ENCODE data around the gene REXO2.

REXO2 gene

DNA sequence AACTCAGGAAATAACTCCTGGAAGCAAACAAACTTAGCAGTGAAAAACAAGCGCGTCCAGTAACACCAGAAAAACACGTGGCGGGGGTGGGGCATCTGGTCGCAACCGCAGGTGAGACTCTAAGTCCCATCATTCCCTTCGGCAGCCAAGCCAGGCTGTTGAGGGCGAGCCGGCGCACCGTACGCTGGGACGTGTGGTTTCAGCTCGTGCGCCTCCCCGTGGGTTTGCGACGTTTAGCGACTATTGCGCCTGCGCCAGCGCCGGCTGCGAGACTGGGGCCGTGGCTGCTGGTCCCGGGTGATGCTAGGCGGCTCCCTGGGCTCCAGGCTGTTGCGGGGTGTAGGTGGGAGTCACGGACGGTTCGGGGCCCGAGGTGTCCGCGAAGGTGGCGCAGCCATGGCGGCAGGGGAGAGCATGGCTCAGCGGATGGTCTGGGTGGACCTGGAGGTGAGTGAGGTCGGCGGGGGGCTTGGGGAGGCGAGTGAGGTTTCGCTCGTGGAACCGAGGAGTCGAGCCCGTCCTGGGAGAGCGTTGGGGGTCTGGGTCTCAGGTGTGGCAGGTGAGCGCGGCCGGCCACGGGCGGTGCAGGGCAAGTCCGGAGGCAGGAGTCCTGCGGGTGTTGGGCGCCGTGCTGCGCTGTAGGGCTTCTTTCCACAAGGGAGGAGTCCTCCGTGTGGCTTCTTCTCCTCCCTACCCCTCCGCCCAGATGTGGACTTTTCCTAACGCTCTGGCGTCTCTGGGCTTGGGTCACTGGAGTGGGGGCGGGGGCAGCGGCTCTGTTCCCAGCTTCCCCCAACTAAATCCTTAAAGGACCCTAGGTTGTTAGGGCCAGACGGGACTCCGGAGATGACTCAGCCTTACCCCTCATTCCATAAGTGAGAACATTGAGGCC is at the start of gene REXO2:
Gene REXO2 (plus strand): TSS at position 239 of the 892 bp plus-strand sequence. CDS start 62 bp downstream, at position 301.
- DNase-seq: peak; percentile 92

DNA sequence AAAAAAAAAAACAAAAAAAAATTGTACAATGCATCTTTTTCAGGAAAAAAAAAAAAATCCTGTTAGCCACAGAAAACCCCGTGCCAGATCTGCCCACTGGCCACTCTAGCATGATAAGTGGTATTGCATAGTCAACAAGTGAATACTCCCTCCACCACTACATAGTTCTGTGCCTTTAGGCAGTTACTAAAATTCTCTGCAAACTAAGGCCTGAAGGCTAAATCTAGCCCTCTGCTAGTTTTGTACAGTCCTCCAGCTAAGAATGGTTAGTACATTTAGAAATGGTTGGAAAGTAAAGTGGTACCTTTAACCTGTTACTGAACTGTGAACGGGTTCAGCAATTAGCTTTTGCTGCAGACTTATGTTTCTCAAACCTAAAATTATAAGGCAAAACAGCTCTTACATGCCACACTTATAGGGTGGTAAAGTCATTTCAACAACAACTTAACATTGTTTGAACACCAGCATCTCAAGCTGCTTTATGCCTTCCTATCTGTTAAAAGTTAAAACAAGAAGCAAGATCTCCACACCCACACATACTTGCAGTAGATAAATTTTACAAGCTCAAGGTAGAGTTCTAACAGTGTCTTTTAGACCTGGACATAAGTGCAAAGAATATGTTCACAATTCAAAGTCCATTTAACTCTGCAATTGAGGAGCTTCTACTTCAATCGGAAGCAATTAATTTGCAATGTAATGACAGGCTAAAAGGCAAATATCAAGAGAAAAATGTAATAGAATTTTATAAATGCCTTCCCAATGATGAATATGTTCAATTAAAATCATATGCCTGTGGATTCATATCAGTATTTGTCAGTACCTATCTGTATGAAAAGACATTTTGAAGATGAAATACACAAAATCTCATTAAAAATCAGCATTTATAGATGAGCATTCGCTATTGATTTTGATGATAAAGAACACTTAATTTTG is 46.3 kb upstream of the REXO2 start:
- DNase-seq: no peak

DNA sequence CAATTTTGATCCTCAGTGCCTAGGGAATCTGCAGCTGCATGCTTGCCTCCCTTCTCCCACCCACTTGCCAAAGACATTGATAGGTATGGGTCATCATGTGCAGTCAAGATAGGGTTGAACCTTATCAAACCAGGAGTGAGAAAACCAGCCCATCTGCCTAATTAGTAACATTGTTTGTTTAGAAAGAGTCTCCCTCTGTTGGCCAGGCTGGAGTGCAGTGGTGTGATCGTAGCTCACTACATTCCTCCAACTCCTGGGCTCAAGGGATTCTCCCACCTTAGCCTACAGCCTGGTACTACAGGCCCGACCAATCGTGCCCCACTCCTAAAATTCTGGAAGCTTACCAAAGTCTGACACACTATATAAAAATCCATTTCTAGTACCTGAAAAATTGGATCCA is 43.5 kb upstream of the REXO2 start:
- DNase-seq: peak; percentile 2

DNA sequence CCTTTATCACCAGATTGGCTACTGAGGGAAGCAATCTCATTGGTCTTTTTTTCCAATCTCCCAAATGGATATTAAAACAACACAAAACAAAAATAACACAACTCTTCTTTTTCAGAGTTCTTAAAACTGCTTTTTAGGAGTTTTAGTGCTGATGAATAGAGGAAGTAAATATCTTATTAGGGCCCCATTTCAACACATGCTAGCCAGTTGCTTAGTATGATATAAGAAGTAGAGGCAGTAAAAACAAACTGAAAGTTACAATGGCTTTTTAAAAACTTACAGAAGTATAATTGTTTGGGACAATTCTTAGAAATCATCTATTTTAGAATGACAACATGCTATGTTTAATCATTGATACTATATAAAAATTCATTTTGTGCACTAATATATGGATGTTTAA is 42.4 kb upstream of the REXO2 start:
- DNase-seq: no peak

DNA sequence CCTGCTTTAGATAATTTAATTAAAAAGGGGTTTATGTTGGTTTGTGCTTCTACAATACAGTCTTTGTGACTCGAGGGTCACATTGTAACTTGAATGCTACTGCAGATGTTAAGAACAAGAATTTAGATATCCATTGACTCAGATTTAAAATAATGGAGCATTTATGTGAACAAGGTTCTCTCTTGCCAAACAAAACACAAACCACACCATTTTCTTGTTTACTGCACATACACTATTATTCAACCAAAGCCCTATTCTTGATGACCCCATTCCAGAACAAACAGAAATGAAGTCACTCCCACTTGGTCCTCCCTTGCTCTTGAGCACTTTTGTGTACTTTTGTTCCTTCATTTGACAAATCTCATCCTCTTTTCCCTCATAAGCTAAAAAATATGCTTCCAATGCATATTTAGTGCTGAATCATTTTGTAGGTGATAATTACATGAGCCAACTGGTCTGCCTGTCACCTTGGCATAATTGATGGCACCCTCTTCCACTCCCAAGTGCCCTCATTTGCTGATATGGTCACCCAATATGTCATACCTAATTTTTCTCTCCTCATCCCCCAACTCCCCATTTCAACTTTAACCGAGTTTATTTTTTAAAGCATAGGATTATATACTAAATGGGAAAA is 41.8 kb upstream of the REXO2 start:
- no peak for DNase-seq

- no peak for DNase-seq
These were observed 40.9 kb upstream of the REXO2 start for GRCh38 chr11:114398303-114398920.

DNA sequence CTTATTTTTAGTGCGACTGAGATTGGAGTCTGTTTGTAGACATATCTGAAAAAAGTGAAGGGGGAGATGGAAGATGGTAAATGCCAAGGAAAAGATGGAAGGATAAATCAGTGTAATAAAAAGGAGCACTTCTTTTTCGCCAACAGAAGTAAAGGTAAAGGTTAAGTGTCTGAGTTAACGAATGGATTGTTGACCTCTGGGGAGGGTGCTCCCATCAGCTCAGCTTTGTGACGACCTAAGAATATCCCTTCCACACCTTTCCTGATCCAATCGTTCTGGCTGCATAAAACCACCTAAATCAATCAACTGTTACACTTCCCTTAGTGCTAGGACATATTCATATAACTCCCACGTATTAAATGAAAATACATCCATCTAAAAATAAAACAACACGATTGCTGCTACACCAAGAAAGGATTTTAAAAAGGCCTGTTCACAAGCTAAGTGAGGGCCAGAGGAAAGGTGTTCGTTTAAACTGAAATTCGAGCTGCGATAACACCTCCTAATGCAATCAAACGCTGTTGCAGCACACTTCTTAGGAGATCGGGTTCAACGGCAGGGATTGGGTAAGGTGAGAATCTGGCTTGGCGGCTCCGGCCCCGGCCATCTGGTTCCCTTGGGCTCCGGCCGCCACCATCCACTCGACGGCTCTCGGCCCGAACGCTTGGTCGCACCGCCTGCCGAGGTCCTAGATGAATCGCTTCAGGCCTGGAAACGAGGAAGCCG is 39.6 kb upstream of the REXO2 start:
- peak; percentile 79 for DNase-seq

GRCh38 chr11:114400216-114400914 is 38.9 kb upstream of the REXO2 start, which contains the start of the genes C11orf71 and RBM7:
C11orf71 (minus strand) TSS chr11:114400511; CDS start chr11:114400331, 180 bp downstream.
RBM7 (plus strand) TSS chr11:114400666; CDS start chr11:114400672, 6 bp downstream.
- peak; percentile 95 for DNase-seq

DNA sequence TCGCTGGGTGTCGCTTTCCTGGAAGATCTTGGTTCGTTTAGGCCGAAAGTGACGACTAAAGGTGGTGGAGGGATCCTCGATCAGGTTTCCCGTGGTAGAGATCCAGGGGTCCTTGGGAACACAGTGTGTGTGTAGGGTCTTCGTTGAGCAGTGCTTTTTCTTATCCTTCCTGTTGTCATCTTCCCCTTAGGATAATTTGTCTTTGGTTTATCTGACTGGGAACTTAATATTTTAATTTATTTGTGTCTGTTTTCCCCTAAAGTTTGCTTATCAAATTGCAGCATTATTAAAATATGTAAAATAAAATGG is 38.4 kb upstream of the REXO2 start:
- DNase-seq: no peak

DNA sequence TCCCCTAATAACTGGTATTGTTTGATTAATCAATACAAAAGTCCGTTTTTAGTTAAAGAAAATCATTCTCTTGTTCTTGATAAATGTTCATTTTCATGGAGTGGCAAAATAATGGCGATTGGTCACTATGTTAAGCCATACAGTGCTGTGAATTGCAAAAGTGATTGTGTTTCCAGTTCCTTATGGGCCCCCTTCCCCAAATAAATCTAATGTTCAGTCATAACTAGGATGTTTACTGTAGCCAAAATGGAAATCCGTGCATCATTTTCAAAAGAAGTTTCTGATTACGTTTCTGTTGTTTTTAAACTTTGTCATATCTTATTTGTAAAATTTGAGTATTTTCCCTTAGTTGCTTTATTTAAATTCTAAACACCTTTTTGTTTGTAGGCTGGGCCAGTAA is 38.0 kb upstream of the REXO2 start:
- DNase-seq: no peak

- no peak for DNase-seq
These were observed 26.3 kb upstream of the REXO2 start for GRCh38 chr11:114412946-114413345.

DNA sequence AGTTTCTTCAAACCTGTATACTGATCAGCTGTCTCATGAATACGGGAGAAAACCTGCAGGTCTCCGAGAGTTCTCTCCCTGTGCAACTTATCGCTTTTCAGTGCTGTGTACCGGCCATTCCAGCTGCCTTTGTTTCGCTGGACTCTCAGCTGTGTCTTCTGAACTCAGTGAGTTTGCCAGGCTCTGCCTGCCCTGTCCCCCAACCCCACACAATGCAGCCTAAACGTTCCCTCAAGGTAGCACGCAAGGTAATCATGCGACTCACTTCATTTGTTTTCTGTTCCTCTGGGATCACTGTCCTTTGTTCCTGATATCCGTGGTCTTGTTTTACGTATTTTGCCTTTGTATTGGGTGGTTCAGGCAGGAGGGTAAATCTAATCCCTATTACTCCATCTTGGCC is 25.3 kb upstream of the REXO2 start:
- no peak for DNase-seq

DNA sequence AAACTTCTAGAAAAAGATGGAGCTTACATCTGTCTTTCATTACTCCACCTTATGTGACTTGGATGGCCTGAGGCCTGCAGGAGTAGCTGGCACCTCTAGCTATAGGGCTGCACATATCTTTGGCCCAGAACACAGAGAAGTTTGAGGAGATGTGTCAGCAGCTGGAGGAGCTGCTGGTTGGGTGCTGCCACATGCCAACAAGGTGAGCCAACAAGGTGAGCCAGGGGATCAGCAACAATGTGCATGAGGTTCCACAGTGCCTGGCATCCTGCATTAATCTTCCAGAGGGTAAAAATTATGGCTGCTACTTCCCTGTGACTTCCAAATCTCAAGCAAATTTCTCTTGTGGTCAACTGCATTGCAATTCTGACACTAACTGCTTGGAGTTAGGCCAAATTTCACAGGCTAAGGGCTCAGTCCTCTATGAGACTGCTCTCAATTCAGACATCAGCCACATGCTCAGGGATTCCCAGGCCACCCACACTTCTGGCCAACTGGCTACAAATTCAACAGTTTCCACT is 22.8 kb upstream of the REXO2 start:
- DNase-seq: no peak

DNA sequence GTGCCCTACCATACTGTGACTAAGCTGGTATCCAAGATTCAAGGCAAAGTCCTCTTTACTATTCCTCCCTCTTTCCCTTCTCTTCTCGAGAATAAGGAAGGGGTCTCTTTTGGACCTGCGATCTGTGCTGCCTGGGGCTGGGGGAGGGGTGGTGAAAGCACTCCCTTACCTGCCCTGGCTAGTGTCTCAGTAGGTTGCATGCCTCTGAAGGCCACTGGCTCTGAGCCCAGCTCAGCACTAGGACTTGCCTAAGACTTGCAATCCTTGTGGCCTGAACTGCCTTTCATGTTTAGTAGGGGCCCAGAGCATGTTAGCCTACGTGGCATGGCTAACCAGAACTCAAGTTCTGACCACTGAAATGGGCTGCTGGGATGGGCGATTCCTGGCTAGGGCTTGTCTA is 13.0 kb upstream of the REXO2 start:
- DNase-seq: no peak

DNA sequence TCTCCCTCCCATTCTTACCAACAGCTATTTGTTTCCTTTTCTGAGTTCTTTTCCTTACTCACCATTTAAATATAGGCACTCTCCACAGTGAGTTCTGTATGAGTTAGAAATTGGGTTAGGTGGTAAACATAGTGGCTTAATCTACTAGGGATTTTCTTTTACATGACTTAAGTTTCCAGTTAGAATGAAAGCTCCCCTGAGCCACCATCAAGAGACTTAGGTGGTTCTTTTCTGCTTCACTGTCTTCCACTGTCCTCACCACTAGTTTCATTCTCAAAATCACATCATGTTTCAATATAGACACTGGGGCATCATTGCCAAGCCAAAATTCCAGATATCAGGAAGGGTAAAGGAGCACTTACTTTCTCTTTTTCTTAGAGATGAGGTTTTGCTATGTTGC is 9.0 kb upstream of the REXO2 start:
- DNase-seq: no peak

DNA sequence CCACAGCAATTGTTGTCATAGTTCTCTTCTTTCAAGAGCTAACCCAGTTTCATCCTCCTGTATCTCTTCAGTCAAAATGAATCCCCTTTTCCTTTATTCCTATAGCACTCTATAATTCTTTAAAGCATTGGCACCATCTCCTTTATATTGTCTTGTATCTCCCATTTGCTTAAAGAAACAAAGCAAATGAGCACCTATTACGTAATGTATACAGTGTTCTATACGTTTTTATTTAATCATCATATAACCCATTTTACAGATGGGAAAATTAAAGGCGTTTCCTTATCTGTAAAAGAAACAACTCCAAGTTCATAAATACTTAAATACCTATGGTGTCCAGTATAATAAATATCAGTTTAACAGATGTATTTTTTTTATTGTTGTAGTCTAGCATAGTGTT is 6.4 kb upstream of the REXO2 start:
- DNase-seq: no peak

DNA sequence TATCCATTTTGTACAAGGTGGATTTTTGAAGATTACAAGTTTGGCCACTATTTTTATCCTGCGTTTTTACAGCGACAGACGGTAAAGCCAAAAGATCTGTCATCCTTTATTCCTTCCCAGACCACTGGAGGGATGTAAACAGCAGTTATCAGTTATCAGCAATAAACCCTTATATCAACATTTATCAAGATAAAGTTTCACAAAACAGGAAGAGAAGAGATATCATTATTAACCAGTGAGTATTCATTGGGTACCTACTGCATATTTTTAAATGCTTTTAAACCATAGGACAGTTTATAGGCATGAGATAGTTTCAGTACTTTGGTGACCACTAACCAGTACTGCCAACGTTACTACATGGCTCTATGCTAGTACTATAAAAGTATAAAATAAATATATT is 5.9 kb upstream of the REXO2 start:
- DNase-seq: no peak

DNA sequence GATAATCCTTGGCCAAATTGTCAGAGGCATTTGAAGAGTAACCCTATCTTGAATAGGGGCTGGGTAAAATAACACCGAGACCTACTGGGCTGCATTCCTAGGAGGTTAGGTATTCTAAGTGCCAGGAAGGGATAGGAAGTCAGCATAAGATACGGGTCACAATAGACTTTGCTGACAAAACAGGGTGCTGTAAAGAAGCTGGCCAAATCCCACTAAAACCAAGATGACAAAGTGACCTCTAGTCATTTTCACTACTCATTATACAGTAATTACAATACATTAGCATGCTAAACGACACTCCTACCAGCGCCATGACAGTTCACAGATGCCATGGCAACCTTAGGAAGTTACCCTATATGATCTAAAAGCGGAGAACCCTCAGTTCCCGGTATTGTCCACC is 964 bp upstream of the REXO2 start:
- no peak for DNase-seq

GRCh38 chr11:114440121-114440860 is 1.0 kb downstream of the REXO2 start:
- DNase-seq: no peak

DNA sequence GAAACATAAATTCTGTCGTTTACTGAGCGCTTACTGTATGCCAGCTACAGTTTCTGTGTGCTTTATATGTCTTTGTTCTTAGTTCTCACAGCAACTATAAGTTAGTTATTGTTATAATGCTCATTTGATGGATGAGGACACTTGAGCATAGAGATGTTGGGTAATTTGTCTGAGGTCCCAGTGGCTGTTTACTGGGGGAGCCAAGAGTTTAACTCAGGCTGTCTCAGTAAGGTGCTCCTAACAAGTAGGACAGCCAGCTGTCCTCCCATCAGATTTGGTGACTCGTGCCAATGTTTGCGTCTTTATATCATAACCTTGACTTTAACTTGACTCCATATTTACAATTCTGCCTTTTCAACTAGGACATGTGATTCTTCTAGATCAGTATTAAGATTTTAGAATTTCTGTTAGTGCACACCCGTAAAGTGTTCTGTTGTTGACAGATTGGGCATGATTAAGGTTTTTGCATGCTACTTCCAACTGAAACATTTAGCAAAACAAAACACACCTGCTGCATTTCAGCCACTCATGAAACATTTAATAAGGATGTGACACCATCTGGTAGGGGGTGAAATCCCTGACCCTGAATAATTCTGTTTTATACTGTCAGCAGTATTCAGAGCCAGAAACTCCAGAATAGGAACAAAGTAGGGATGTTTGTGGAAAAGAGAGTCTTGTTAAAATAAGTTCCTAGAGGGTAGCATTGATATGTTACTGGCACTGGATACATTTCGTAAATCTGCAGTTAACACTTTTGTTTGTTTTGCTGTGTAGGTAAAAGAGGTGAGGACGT is 1.9 kb downstream of the REXO2 start:
- peak; percentile 84 for DNase-seq
